ENCODE data around the gene GFOD1.

The GFOD1 gene

DNA sequence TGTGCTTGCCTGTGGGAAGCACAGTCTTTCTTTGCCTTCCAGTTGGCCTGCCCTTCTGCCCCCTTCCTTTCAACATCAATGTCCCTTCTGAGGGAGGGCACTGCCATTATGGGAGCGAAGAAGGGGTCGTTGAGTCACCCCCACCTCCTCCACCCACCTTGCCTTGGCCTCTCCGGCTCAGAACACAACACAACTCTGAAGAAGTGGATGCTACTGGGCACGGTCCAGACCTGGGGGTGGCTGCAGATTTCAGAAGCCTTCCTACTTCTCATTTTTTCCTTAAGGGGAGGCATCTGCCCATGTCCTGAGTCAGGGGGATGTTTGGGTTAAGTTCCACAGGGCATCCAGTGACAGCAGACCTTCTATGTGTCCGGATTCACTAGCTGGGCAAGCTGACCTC is 72.1 kb downstream of the GFOD1 start:
- Histone ChIP-seq H2AFZ (no peak overlapping the region), H3K4me2 (ENCODE audit: low read length) (no peak overlapping the region), H3K9ac (no peak overlapping the region), H3K27me3 (ENCODE audit: control insufficient read depth, insufficient read depth, low read length) (no peaks in the 10 kb centered on the region), H3K79me2 (peaks cover 2% of the 10 kb centered on the region), H3K36me3 (ENCODE audit: control insufficient read depth, insufficient read depth, low read length) (no peaks in the 10 kb centered on the region), H3K4me1 (peaks cover 9% of the 10 kb centered on the region), H3K9me3 (ENCODE audit: control insufficient read depth, low read length) (no peaks in the 10 kb centered on the region), H3K27ac (no peak overlapping the region), H3K4me3 (ENCODE audit: low read depth, low read length) (no peak overlapping the region)
- TF ChIP-seq, protein P1, sequence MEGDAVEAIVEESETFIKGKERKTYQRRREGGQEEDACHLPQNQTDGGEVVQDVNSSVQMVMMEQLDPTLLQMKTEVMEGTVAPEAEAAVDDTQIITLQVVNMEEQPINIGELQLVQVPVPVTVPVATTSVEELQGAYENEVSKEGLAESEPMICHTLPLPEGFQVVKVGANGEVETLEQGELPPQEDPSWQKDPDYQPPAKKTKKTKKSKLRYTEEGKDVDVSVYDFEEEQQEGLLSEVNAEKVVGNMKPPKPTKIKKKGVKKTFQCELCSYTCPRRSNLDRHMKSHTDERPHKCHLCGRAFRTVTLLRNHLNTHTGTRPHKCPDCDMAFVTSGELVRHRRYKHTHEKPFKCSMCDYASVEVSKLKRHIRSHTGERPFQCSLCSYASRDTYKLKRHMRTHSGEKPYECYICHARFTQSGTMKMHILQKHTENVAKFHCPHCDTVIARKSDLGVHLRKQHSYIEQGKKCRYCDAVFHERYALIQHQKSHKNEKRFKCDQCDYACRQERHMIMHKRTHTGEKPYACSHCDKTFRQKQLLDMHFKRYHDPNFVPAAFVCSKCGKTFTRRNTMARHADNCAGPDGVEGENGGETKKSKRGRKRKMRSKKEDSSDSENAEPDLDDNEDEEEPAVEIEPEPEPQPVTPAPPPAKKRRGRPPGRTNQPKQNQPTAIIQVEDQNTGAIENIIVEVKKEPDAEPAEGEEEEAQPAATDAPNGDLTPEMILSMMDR (IDR thresholded peaks at IDR 0.05): no peak

DNA sequence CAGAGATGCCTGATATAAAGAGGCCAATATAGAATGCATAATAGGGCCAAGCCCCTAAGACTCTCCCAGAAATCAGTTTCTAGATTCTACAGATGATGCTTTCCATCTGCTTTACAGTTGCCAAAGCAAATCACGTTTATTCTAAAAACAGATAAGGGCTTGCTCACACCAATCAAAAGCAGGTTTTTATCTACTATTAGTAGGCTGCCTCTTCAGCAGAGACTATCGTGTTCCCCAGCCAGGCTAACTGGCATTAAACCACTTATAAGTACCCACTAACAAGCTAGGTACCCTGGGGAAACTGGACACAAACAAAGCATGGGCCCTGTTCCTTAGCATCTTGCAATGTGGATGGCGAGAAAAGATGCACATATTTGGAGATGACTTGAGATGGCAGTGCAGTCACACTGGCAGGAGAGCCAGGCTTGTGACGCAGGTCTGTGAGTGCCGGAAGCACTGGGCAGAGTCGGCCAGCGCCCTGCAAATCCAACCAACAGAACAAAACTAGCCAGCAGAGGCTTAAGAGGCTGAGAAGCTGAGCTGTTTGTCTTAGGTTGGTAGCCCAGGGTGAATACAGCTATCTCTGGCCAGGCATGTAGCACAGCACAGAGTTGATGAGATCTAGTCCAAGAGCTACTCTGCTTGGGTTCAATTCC is 73.4 kb downstream of the GFOD1 start:
- no peaks in the 10 kb centered on the region for H3K27me3 ChIP-seq (ENCODE audit: control insufficient read depth, insufficient read depth, low read length)
- peaks cover 9% of the 10 kb centered on the region for H3K4me1 ChIP-seq
- H3K79me2 ChIP-seq: peaks cover 2% of the 10 kb centered on the region
- H3K4me2 ChIP-seq (ENCODE audit: low read length): no peak overlapping the region
- no peak overlapping the region for H3K4me3 ChIP-seq (ENCODE audit: low read depth, low read length)
- H2AFZ ChIP-seq: no peak overlapping the region
- H3K9me3 ChIP-seq (ENCODE audit: control insufficient read depth, low read length): no peaks in the 10 kb centered on the region
- TF ChIP-seq, protein P1 (IDR thresholded peaks at IDR 0.05): peak; percentile 9
- H3K36me3 ChIP-seq (ENCODE audit: control insufficient read depth, insufficient read depth, low read length): no peaks in the 10 kb centered on the region
- H3K9ac ChIP-seq: no peak overlapping the region
- H3K27ac ChIP-seq: no peak overlapping the region

DNA sequence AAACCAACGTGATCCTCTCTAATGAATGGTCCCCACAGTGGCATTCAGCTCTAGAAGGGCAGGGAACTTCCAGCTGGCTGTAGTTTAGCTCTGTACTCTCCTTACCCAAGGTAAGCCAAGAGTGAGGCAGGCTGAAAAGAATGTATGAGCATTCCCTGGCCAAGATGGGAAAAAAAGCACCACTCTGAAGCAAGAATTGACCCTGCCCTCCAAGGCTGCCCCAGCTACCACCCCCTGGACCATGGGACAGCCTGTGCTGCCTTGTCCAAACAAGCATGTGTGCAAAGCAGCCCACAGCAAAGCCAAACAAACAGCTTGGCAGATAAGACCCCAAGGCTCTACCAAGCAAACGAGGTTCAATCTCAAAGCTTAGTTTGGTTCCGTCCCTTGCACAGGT is 73.9 kb downstream of the GFOD1 start:
- H3K9ac ChIP-seq: no peak overlapping the region
- peaks cover 6% of the 10 kb centered on the region for H3K4me1 ChIP-seq
- no peaks in the 10 kb centered on the region for H3K27me3 ChIP-seq (ENCODE audit: control insufficient read depth, insufficient read depth, low read length)
- H3K36me3 ChIP-seq (ENCODE audit: control insufficient read depth, insufficient read depth, low read length): no peaks in the 10 kb centered on the region
- no peak overlapping the region for H3K27ac ChIP-seq
- no peak overlapping the region for H3K4me2 ChIP-seq (ENCODE audit: low read length)
- H3K9me3 ChIP-seq (ENCODE audit: control insufficient read depth, low read length): no peaks in the 10 kb centered on the region
- TF ChIP-seq, protein P1 (IDR thresholded peaks at IDR 0.05): no peak
- no peak overlapping the region for H3K4me3 ChIP-seq (ENCODE audit: low read depth, low read length)
- no peak overlapping the region for H2AFZ ChIP-seq
- H3K79me2 ChIP-seq: peaks cover 2% of the 10 kb centered on the region

DNA sequence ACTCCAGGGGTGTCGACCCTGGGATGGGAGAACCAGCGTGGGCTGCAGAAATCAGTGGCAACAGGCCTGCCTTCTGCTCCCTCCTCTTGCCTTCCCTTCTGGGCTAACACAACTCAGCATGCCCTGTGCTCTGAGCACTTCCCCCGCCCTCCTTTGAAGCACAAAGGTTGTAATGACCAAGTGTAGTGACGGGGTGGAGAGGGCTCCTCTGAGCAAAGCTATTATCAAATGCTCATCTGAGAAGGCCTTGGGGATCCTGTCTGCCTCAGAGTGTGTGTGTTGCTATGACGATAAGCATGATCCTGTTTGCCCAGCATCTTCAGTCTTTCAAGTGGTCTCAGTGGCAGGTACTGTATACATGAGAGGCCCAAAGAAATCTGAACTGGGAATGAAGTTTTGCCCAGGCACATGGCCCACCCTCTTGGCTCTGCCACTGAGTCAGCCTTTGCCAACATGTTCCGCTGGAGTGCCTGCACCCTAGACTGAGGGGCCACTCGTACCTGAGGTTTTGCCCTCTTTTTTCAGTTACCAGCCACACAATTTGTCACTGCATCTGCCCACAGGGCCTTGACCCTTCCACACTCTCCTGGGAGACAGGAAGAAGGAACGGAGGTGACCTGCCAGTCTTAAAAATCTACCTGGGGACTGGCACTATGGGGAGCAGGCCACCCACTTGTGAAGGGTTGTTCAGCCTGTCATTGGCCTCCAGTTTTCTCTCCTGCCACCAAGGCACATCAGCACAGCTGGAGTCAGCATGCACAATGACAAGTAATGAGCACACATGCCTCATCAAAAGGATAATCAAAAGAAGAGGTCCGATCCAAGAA is 74.5 kb downstream of the GFOD1 start:
- Histone ChIP-seq H3K4me1 (no peaks in the 10 kb centered on the region), H3K27ac (no peak overlapping the region), H3K9me3 (ENCODE audit: control insufficient read depth, low read length) (no peaks in the 10 kb centered on the region), H3K79me2 (peaks cover 2% of the 10 kb centered on the region), H3K4me2 (ENCODE audit: low read length) (no peak overlapping the region), H3K27me3 (ENCODE audit: control insufficient read depth, insufficient read depth, low read length) (no peaks in the 10 kb centered on the region), H3K9ac (no peak overlapping the region), H3K36me3 (ENCODE audit: control insufficient read depth, insufficient read depth, low read length) (no peaks in the 10 kb centered on the region), H2AFZ (no peak overlapping the region), H3K4me3 (ENCODE audit: low read depth, low read length) (no peak overlapping the region)
- TF ChIP-seq, protein P1 (IDR thresholded peaks at IDR 0.05): no peak
